Measurements from ENCODE around the gene COA1. TPM values are rescaled to one million over a fixed set of nuclear protein-coding genes. Genes with fewer than 3 reads are reported as not detected.

Gene COA1
- total RNA-seq, 1 donor from 2014 or later: 50.0 TPM

GRCh38 chr7:43698460-43699255 is 30.7 kb downstream of the COA1 start:
- DNase-seq (ENCODE audit: low read depth): peak; percentile 65
- no peak for FAIRE-seq
- Histone ChIP-seq H3K4me3 (ENCODE audit: low read depth, low read length) (no peak overlapping the region), H3K36me3 (ENCODE audit: control insufficient read depth, insufficient read depth, low read length) (no peaks in the 10 kb centered on the region), H3K27me3 (ENCODE audit: control insufficient read depth, insufficient read depth, low read length) (no peaks in the 10 kb centered on the region)
- no peak for TF ChIP-seq CTCF (IDR thresholded peaks at IDR 0.05; ENCODE audit: insufficient read depth, low read length, severe bottlenecking)

- Histone ChIP-seq H3K36me3 (ENCODE audit: control insufficient read depth, insufficient read depth, low read length) (no peaks in the 10 kb centered on the region), H3K4me3 (ENCODE audit: low read depth, low read length) (no peak overlapping the region), H3K27me3 (ENCODE audit: control insufficient read depth, insufficient read depth, low read length) (no peaks in the 10 kb centered on the region)
- FAIRE-seq: no peak
- no peak for TF ChIP-seq CTCF (IDR thresholded peaks at IDR 0.05; ENCODE audit: insufficient read depth, low read length, severe bottlenecking)
- DNase-seq (ENCODE audit: low read depth): no peak
These were observed 31.6 kb downstream of the COA1 start for GRCh38 chr7:43697690-43698089.

GRCh38 chr7:43695365-43695764 is 34.0 kb downstream of the COA1 start:
- no peak for TF ChIP-seq CTCF (IDR thresholded peaks at IDR 0.05; ENCODE audit: insufficient read depth, low read length, severe bottlenecking)
- Histone ChIP-seq H3K4me3 (ENCODE audit: low read depth, low read length) (no peak overlapping the region), H3K36me3 (ENCODE audit: control insufficient read depth, insufficient read depth, low read length) (no peaks in the 10 kb centered on the region), H3K27me3 (ENCODE audit: control insufficient read depth, insufficient read depth, low read length) (no peaks in the 10 kb centered on the region)
- FAIRE-seq: no peak
- no peak for DNase-seq (ENCODE audit: low read depth)

- FAIRE-seq: no peak
- H3K4me3 ChIP-seq (ENCODE audit: low read depth, low read length): no peak overlapping the region
- H3K36me3 ChIP-seq (ENCODE audit: control insufficient read depth, insufficient read depth, low read length): no peaks in the 10 kb centered on the region
- DNase-seq (ENCODE audit: low read depth): peak; percentile 45
- TF ChIP-seq CTCF (IDR thresholded peaks at IDR 0.05; ENCODE audit: insufficient read depth, low read length, severe bottlenecking): no peak
- no peaks in the 10 kb centered on the region for H3K27me3 ChIP-seq (ENCODE audit: control insufficient read depth, insufficient read depth, low read length)
These were observed 34.9 kb downstream of the COA1 start for GRCh38 chr7:43694399-43694748.

- no peak overlapping the region for H3K4me3 ChIP-seq (ENCODE audit: low read depth, low read length)
- peak; percentile 67 for DNase-seq (ENCODE audit: low read depth)
- no peak for TF ChIP-seq CTCF (IDR thresholded peaks at IDR 0.05; ENCODE audit: insufficient read depth, low read length, severe bottlenecking)
- no peaks in the 10 kb centered on the region for H3K27me3 ChIP-seq (ENCODE audit: control insufficient read depth, insufficient read depth, low read length)
- FAIRE-seq: no peak
- H3K36me3 ChIP-seq (ENCODE audit: control insufficient read depth, insufficient read depth, low read length): no peaks in the 10 kb centered on the region
These were observed 35.5 kb downstream of the COA1 start for GRCh38 chr7:43693687-43694398.
